HG03558 (cell line): ENCODE data around the gene SUCNR1.
A peak's percentile ranks its signal among the peaks of the same experiment; 100 is the strongest.
"Not testable (repeated sequence)": the region's sequence is repeated elsewhere in the genome, so short reads cannot be mapped to it uniquely, and the experiment has no call there.

Experiments used
- ATAC-seq: cut with Tn5 transposase; IDR thresholded peaks from one replicate; pipeline ENCODE4 v1.9.1; 2021; ENCODE audit warnings: moderate number of reproducible peaks; ENCODE audit not compliant: unreplicated experiment; ENCODE audit errors: extremely low read depth

The SUCNR1 gene, protein sequence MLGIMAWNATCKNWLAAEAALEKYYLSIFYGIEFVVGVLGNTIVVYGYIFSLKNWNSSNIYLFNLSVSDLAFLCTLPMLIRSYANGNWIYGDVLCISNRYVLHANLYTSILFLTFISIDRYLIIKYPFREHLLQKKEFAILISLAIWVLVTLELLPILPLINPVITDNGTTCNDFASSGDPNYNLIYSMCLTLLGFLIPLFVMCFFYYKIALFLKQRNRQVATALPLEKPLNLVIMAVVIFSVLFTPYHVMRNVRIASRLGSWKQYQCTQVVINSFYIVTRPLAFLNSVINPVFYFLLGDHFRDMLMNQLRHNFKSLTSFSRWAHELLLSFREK

DNA sequence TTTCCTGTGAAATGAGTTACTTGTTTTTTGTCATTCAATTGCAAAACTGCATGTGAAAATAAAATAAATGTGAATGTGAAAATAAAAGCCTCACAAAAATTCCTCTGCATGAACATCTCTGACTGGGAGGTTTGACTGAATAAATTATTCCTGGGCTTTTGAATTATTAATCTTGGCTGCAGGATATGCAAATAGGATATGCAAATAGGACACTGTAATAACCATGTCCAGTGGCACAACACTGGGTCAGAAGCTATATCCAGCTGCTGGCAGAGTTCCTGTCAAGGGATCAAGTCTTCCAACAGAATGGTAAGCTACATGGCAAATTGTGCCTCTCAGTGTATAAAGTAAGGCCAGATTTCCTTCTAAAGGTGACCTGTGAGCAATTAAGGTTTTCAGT, at the start of gene SUCNR1:
SUCNR1 (plus strand) TSS at position 246 of the 400 bp plus-strand sequence. CDS start 6,250 bp downstream, outside the sequence.
- ATAC-seq, result no peak

DNA sequence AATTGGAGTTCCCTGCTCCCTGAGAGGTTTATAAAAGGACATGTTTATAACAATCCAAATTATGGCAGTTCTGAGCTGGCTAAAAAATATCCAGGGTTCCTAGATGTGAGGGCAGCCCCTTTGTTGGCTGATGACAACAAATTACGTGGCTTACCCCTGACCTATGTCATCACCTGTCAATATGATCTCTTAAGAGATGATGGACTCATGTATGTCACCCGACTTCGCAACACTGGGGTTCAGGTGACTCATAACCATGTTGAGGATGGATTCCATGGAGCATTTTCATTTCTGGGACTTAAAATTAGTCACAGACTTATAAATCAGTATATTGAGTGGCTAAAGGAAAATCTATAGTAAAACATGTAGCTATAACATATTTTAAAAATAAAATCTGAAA, 45.6 kb upstream of the SUCNR1 start:
- ATAC-seq, result no peak

DNA sequence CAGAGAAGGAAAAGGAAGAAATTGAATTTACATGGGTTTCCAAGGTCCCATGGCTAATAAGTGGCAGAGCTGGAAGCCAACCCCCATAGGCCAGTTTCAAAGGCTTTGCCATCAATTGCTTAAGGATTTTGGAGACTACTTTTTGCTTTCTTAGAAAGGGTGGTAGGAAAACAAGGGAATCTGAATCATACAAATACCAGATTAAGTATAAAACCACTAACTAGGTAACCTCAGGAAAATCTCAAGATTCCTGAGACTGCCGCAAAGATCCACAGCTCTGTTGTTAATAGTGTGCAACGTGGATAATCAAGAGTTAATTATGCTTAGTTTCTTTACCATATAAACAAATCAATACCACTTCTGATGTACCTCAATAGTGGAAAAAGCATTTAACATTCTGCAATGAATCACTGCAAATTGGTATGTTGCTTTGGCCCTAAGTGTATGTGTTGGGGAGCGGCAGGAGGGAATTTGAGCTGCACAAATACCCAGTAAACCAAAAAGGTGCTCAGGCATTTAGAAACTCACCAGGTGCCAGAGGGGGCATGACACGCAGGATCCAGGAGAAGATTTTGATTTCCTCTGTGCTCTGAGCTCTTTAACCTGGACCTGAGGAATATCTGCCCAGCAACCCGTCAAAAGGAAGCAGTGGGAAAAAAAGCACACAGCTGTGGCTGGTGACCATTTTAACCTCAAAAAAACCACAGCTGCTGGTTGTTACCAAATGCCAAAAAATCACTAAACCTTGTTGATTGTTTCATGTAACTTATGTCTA, 37.5 kb upstream of the SUCNR1 start:
- no peak for ATAC-seq

GRCh38 chr3:151837057-151837456, 36.4 kb upstream of the SUCNR1 start:
- ATAC-seq, result no peak

DNA sequence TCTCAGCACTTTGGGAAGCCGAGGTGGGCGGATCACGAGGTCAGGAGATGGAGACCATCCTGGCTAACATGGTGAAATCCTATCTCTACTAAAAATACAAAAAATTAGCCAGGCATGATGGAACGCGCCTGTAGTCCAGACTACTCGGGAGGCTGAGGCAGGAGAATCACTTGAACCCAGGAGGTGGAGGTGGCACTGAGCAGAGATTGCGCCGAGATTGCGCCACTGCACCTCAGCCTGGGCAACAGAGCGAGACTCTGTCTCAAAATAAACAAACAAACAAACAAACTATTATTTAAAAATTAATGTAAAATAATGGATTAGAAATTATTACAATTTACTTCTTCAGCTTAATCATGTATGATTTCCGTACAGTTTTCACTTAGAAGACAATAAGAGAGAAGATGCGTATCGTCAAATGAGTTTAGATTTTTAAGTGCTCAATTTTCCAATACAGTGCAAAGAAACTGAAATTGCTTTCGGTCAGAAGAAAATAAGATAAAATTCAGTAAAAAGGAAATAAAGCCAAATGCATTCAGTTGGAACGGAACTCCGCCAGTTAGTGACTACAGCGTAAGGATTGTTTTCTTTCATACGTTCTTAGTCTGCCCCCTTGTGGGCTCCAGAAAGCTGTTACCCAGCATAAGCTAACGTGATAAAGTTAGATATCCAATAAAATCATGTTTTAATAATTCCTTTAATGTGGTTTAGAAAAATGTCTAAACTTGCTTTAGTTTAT, 34.7 kb upstream of the SUCNR1 start:
- ATAC-seq, result peak; percentile 66

DNA sequence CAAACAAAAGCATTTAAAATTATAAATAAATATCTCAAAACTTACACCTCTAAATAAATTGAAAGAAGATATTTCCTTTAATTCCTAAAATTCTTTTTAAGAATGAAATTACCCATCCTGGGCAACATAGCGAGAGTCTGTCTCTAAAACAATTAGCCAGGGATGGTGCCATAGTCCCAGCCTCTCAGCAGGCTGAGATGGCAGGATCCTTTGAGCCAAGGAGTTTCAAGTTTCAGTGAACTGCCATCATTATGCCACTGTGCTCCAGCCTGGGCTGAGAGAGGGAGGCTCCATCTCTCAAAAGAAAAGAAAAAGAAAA, 34.2 kb upstream of the SUCNR1 start:
- no peak for ATAC-seq

DNA sequence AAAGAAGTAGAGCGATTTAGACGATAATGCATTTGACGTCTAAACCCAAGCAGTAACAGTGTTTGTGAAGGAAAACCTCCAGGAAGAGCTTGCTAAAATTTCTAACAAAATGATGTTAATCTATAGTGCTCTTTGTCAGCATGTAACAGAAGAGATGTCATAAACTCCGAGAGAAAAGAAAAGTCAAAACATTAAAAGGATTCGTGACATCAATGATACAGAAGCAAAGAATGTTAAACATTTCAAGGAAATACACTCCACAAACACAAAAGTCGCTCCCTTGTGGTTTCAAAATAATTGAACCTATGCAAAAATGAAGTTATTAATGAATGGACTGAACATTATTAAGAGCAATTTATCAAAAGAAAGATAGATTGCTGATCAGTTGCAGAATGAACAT, 31.6 kb upstream of the SUCNR1 start:
- no peak for ATAC-seq

DNA sequence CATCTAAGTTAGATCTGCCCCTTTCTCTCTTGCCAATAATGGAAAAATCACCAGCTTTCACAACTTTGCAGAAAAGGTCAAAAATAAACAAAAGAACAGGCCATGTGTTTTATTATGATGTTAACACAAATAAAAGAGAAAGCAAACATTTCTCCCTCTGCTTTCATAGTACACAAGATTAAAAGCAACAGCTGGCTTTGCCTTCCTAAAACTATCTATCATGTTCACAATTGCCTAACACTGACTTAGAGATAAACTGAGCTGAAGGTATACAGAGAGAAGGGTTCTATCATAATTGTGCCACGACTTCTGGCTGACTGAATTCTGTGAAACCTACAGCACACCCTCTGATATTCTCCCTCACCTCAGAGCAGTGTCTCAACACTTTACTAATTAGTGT, 30.2 kb upstream of the SUCNR1 start:
- no peak for ATAC-seq

DNA sequence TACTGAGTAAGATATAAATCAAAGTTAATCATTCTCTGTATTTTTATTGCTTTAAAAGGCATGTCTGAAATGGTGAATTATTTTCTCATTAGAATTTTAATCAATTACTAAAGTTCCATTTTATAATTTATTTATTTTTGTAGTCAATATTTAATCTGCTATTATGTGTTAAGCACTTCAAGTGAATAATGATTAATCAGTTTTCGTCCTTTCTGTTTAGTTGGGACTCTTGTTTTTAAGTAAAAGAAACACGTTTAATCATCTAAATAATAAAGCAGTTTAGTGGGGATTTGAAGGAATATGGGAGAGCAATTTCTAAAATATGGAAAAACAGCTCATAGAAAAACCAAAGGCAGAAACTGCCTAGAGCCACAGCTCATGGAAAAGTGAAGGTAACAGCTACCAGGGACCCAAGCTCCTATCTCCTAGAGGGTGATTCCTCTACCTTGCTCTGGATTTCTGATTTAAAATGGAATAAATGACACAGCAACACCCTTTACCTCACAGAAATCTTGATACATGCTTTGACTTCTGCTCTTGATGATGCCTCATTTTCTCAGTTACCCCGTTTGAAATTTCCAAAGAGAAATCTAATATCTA, 28.0 kb upstream of the SUCNR1 start:
- ATAC-seq, result no peak

DNA sequence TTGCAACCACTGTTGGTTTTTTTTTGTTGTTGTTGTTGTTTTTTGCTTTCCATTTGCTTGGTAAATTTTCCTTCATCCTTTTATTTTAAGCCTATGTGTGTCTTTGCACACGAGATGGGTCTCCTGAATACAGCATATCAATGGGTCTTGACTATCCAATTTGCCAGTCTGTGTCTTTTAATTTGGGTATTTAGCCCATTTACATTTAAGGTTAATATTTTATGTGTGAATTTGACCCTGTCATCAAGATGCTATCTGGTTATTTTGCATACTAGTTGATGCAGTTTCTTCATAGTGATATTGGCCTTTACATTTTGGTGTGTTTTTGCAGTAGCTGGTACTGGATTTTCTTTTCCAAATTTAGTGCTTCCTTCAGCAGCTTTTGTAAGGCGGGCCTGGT, 23.4 kb upstream of the SUCNR1 start:
- not testable (repeated sequence) for ATAC-seq

GRCh38 chr3:151852074-151852811, 21.2 kb upstream of the SUCNR1 start:
- ATAC-seq, result no peak

DNA sequence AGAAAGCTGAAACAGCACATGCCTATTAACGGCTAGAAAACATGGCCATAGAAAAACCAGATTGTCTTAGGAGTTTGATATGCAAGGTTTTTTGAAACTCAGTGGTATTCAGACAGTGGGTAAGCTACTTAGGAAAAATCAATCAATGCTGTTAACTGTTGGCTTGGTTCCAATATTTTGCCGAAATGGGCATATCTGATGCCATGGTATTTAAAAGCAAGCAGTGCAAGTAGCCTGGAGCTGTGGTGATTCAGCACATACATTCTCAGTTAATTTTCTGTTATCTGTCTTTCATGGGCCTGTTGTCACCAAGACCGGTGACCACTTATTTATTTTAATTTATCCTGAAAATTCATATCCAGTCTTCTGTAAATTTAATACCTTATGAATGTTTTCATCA, 17.3 kb upstream of the SUCNR1 start:
- ATAC-seq, result no peak

- ATAC-seq, result no peak
Observed at GRCh38 chr3:151856641-151857040, 16.8 kb upstream of the SUCNR1 start.

GRCh38 chr3:151859233-151859673, 14.2 kb upstream of the SUCNR1 start:
- ATAC-seq, result no peak

DNA sequence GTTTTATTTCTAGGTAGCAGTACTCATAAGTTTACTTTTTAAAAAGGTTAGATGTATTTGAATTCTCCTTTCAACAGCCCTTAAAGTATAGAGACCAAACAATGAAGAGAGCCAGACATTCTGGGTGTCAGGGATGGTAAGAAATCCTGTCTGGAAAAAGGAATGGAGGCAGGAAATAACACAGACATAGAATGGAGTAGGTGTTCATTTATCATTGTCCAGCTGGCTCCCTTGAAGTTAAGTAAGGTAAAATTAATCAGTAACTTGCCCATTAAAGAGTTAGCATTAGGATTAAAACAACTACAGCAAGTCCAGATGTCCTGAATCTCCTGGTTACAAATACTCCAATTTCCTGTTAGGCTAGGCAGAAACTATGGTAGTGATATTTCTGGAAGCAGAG, 13.5 kb upstream of the SUCNR1 start:
- no peak for ATAC-seq

DNA sequence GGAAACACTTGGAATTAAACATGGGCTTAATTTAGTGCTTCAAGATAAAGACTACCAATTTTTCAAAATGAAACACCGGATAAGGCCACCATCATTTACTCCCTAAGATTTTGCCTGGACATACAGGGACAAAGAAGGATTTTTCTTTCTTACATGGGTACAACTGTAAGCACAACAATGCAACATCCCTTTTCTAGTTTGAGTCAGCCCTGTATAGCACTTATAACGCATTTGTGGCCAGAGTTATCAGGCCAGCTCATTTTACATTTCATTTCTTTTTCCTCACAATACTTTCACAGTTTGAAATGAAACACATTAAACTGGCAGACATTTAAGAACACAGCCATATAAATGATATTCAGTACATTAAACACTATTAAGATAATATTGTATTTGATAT, 9.8 kb upstream of the SUCNR1 start:
- ATAC-seq, result no peak

GRCh38 chr3:151864423-151865101, 8.9 kb upstream of the SUCNR1 start:
- no peak for ATAC-seq

GRCh38 chr3:151866711-151867410, 6.6 kb upstream of the SUCNR1 start:
- no peak for ATAC-seq

- ATAC-seq, result no peak
Observed at GRCh38 chr3:151867666-151868065, 5.8 kb upstream of the SUCNR1 start.
